ENCODE results near the gene PXDN. TPM values are rescaled to one million over a fixed set of nuclear protein-coding genes. Genes with fewer than 3 reads are reported as not detected.

Gene PXDN
- total and polyA plus RNA-seq, 2 of the 13 experiments (the other 11 are each of a cell fraction or from before 2014, with no cell fraction given): not detected

- TF ChIP-seq, protein P1, sequence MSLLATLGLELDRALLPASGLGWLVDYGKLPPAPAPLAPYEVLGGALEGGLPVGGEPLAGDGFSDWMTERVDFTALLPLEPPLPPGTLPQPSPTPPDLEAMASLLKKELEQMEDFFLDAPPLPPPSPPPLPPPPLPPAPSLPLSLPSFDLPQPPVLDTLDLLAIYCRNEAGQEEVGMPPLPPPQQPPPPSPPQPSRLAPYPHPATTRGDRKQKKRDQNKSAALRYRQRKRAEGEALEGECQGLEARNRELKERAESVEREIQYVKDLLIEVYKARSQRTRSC (CRISPR knock-in tag; IDR thresholded peaks at IDR 0.05; ENCODE audit: low read depth): no peak
- no peak for TF ChIP-seq NONO (IDR thresholded peaks at IDR 0.05)
- TF ChIP-seq NONO (CRISPR knock-in tag; conservative IDR thresholded peaks at IDR 0.05): no peak
- TF ChIP-seq ZFP82 (CRISPR knock-in tag; IDR thresholded peaks at IDR 0.05; ENCODE audit: borderline replicate concordance): no peak
- no peak for TF ChIP-seq ZSCAN12 (CRISPR knock-in tag; IDR thresholded peaks at IDR 0.05)
These were observed 70.0 kb downstream of the PXDN start (continued) for GRCh38 chr2:1674276-1674675.

- ATAC-seq: no peak
- no peak overlapping the region for H3K4me2 ChIP-seq (ENCODE audit: low read depth, low read length)
- intact Hi-C loops (cut with micrococcal nuclease; ENCODE audit: unreplicated experiment): no loop called here
- H3K36me3 ChIP-seq (replicated peaks in 1 of 2; ENCODE audit: control insufficient read depth in 1 of 2, insufficient read depth in 2 of 2, low read length in 2 of 2): no peaks in the 10 kb centered on the region
- no TSS peak for BruUV-seq (replicated peaks)
- no peaks in the 10 kb centered on the region for H3K4me1 ChIP-seq (ENCODE audit: insufficient read depth, low read length)
- H3K79me2 ChIP-seq (ENCODE audit: insufficient read depth, low read length): no peaks in the 10 kb centered on the region
- H3K4me3 ChIP-seq (replicated peaks in 1 of 3; ENCODE audit: insufficient read depth in 1 of 3, low read depth in 2 of 3, low read length in 3 of 3): no peak overlapping the region
- H3K9ac ChIP-seq (ENCODE audit: insufficient read depth, low read depth, low read length): no peak overlapping the region
- H4K20me1 ChIP-seq (ENCODE audit: insufficient read depth, low read length): no peaks in the 10 kb centered on the region
- no peak overlapping the region for H3K27ac ChIP-seq (ENCODE audit: extremely low read length, insufficient read depth, low read length)
- ChIA-PET CTCF (ENCODE audit: low intra/inter-chr PET ratio, low total read pairs) (no interaction called here), POLR2A (no interaction called here)
- DNase-seq (ENCODE audit: low spot score): no peak
- H3K27me3 ChIP-seq (ENCODE audit: control insufficient read depth in 1 of 2, insufficient read depth in 2 of 2, low read length in 2 of 2): peaks cover 0 to 47% of the 10 kb centered on the region in 2 experiments; a peak in 3 of 5 replicates
- in situ Hi-C loops (cut with HindIII; ENCODE audit: extremely low pct_ligation_motif_present, low pct_unique_long_range_greater_than_20kb): no loop called here
- H2AFZ ChIP-seq (ENCODE audit: low read length): no peak overlapping the region
- no peak for FAIRE-seq
- H3K9me3 ChIP-seq (ENCODE audit: low read length): no peaks in the 10 kb centered on the region
- 16% methylated on average over 15 of the region's 18 CpGs for WGBS (ENCODE audit: low lambda C conversion rate)
- no peak for TF ChIP-seq ZNF205 (CRISPR knock-in tag; IDR thresholded peaks at IDR 0.05)
- no peak for TF ChIP-seq ZNF704 (CRISPR knock-in tag; IDR thresholded peaks at IDR 0.05; ENCODE audit: borderline replicate concordance)
- TF ChIP-seq, protein P2, sequence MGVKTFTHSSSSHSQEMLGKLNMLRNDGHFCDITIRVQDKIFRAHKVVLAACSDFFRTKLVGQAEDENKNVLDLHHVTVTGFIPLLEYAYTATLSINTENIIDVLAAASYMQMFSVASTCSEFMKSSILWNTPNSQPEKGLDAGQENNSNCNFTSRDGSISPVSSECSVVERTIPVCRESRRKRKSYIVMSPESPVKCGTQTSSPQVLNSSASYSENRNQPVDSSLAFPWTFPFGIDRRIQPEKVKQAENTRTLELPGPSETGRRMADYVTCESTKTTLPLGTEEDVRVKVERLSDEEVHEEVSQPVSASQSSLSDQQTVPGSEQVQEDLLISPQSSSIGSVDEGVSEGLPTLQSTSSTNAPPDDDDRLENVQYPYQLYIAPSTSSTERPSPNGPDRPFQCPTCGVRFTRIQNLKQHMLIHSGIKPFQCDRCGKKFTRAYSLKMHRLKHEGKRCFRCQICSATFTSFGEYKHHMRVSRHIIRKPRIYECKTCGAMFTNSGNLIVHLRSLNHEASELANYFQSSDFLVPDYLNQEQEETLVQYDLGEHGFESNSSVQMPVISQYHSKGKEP (CRISPR knock-in tag; IDR thresholded peaks at IDR 0.05): no peak
- TF ChIP-seq ZNF878 (CRISPR knock-in tag; IDR thresholded peaks at IDR 0.05): no peak
- TF ChIP-seq TGIF2 (CRISPR knock-in tag; IDR thresholded peaks at IDR 0.05): no peak
- TF ChIP-seq ZFP91 (CRISPR knock-in tag; IDR thresholded peaks at IDR 0.05; ENCODE audit: borderline replicate concordance): no peak
- no peak for TF ChIP-seq ZNF788 (CRISPR knock-in tag; IDR thresholded peaks at IDR 0.05; ENCODE audit: borderline replicate concordance)
- TF ChIP-seq MXD1 (CRISPR knock-in tag; IDR thresholded peaks at IDR 0.05): no peak
- TF ChIP-seq ATF6 (CRISPR knock-in tag; conservative IDR thresholded peaks at IDR 0.05): no peak
These were observed 71.0 kb downstream of the PXDN start for GRCh38 chr2:1673160-1673944.
